ENCODE data around the gene BORCS6. TPM values are rescaled to one million over a fixed set of nuclear protein-coding genes. Genes with fewer than 3 reads are reported as not detected.

The BORCS6 gene
- total and polyA plus RNA-seq, 9 of the 15 experiments (the other 6 are each of a cell fraction or from before 2014, with no cell fraction given): 0.01 to 7.4 (median 2.3) TPM

- TF ChIP-seq ATF4 (CRISPR knock-in tag; IDR thresholded peaks at IDR 0.05) (no peak), ZNF175 (CRISPR knock-in tag; IDR thresholded peaks at IDR 0.05; ENCODE audit: low read depth) (no peak), ZNF140 (CRISPR knock-in tag; IDR thresholded peaks at IDR 0.05) (no peak), SRSF3 (IDR thresholded peaks at IDR 0.05; ENCODE audit: insufficient read depth, low read length) (no peak), ZFP36 (IDR thresholded peaks at IDR 0.05; ENCODE audit: low read depth, low read length, partially characterized antibody) (no peak), MECOM (CRISPR knock-in tag; IDR thresholded peaks at IDR 0.05) (no peak), ZNF717 (CRISPR knock-in tag; IDR thresholded peaks at IDR 0.05) (no peak), CHAMP1 (IDR thresholded peaks at IDR 0.05) (peak; percentile 37; the same call in 1 of the 2 replicates), ZNF699 (CRISPR knock-in tag; IDR thresholded peaks at IDR 0.05; ENCODE audit: insufficient replicate concordance) (no peak), AFF1 (IDR thresholded peaks at IDR 0.05; ENCODE audit: low read depth in 1 of 2, partially characterized antibody in 2 of 2) (no peak), ZNF408 (CRISPR knock-in tag; IDR thresholded peaks at IDR 0.05; ENCODE audit: low read depth) (no peak), ZNF12 (CRISPR knock-in tag; IDR thresholded peaks at IDR 0.05) (no peak), ZNF695 (CRISPR knock-in tag; IDR thresholded peaks at IDR 0.05) (no peak), NFIX (CRISPR knock-in tag; IDR thresholded peaks at IDR 0.05; ENCODE audit: low read depth) (no peak), E4F1 (CRISPR knock-in tag; IDR thresholded peaks at IDR 0.05; ENCODE audit: borderline replicate concordance) (no peak), ZNF133 (CRISPR knock-in tag; IDR thresholded peaks at IDR 0.05) (no peak), GATA2 (CRISPR knock-in tag; IDR thresholded peaks at IDR 0.05) (no peak), FOXP1 (CRISPR knock-in tag; IDR thresholded peaks at IDR 0.05) (no peak), ZFP1 (CRISPR knock-in tag; IDR thresholded peaks at IDR 0.05) (no peak)
Observed at GRCh38 chr17:8226536-8227237, 36.7 kb upstream of the BORCS6 start (continued).
